Measurements from ENCODE around the gene TM7SF2.

DNA sequence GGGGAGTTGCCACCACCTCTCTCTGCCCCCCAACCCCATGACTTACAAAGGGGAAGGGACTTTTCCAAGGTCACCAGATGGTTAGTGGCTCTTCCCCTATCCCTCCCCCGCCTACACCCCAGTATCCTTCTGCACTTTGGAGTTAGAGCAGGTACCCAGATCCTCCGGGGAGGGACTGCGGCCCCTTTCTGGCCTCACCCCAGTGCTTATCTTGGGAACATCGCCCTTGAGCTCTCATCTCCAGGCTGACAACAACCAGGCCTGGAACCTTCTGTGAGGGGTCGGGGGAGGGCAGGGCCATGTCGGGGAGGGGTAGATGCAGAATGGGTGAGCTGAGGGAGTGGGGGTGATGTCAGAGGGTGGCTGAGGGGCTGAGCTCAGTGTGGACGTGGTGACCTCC is 45.8 kb upstream of the TM7SF2 start:
- TF ChIP-seq, protein P1, sequence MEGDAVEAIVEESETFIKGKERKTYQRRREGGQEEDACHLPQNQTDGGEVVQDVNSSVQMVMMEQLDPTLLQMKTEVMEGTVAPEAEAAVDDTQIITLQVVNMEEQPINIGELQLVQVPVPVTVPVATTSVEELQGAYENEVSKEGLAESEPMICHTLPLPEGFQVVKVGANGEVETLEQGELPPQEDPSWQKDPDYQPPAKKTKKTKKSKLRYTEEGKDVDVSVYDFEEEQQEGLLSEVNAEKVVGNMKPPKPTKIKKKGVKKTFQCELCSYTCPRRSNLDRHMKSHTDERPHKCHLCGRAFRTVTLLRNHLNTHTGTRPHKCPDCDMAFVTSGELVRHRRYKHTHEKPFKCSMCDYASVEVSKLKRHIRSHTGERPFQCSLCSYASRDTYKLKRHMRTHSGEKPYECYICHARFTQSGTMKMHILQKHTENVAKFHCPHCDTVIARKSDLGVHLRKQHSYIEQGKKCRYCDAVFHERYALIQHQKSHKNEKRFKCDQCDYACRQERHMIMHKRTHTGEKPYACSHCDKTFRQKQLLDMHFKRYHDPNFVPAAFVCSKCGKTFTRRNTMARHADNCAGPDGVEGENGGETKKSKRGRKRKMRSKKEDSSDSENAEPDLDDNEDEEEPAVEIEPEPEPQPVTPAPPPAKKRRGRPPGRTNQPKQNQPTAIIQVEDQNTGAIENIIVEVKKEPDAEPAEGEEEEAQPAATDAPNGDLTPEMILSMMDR (IDR thresholded peaks at IDR 0.05; ENCODE audit: low read depth, low read length), result no peak
- no peak for TF ChIP-seq EZH2phosphoT487 (IDR thresholded peaks at IDR 0.05; ENCODE audit: low read depth)

All from OCI-LY3 (cell line).